ENCODE results near the gene LRP6.

DNA sequence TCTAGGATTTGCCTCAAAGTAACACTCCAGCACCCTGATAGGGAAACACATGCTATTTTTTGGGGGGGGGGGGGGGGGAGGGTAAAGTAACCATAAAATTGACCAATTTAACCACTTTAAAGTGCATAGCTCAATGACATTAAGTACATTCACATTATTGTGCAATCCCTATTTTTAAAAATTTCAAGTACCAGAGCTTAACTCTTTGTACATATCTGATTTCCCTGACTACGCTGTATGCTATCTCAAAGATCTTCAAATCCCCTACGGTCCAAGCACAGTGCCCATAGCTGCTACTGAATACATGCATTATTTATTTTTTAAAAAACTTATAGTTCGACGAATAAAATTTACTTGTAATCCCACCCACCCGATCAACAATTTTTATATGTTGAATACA lies 133.1 kb downstream of the LRP6 start:
- TF ChIP-seq, protein P1, sequence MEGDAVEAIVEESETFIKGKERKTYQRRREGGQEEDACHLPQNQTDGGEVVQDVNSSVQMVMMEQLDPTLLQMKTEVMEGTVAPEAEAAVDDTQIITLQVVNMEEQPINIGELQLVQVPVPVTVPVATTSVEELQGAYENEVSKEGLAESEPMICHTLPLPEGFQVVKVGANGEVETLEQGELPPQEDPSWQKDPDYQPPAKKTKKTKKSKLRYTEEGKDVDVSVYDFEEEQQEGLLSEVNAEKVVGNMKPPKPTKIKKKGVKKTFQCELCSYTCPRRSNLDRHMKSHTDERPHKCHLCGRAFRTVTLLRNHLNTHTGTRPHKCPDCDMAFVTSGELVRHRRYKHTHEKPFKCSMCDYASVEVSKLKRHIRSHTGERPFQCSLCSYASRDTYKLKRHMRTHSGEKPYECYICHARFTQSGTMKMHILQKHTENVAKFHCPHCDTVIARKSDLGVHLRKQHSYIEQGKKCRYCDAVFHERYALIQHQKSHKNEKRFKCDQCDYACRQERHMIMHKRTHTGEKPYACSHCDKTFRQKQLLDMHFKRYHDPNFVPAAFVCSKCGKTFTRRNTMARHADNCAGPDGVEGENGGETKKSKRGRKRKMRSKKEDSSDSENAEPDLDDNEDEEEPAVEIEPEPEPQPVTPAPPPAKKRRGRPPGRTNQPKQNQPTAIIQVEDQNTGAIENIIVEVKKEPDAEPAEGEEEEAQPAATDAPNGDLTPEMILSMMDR (IDR thresholded peaks at IDR 0.05) = no peak
- TF ChIP-seq POLR2A (IDR thresholded peaks at IDR 0.05) = no peak
